ENCODE measurements around the gene CYP21A2. TPM values are rescaled to one million over a fixed set of nuclear protein-coding genes. Genes with fewer than 3 reads are reported as not detected.

Gene CYP21A2
- total and polyA plus RNA-seq, 2 experiments from 2014 or later = not detected

GRCh38 chr6:32082935-32083334, 44.7 kb downstream of the CYP21A2 start:
- Histone ChIP-seq H2AFZ (peak overlapping the region; percentile 22; the same call in 1 of the 2 replicates), H4K20me1 (ENCODE audit: insufficient read depth) (no peaks in the 10 kb centered on the region), H3K9ac (peak overlapping the region; percentile 71), H3K9me2 (ENCODE audit: insufficient read depth) (no peaks in the 10 kb centered on the region), H3K27me3 (replicated peaks; ENCODE audit: insufficient read depth) (no peaks in the 10 kb centered on the region), H3K4me1 (ENCODE audit: insufficient read depth) (peaks cover 61% of the 10 kb centered on the region), H3K4me3 (no peak overlapping the region), H3K27ac (peak overlapping the region; percentile 82), H3K9me3 (ENCODE audit: low read depth) (no peaks in the 10 kb centered on the region), H3K36me3 (ENCODE audit: low read depth) (no peaks in the 10 kb centered on the region), H3K4me2 (ENCODE audit: unreplicated experiment) (peak overlapping the region; percentile 59), H3K79me2 (ENCODE audit: insufficient read depth) (no peaks in the 10 kb centered on the region), H3F3A (ENCODE audit: insufficient read depth) (peaks cover 23% of the 10 kb centered on the region)
- no peak for TF ChIP-seq EZH2phosphoT487 (IDR thresholded peaks at IDR 0.05; ENCODE audit: insufficient read depth, low read depth)
- TF ChIP-seq EZH2 (IDR thresholded peaks at IDR 0.05; ENCODE audit: insufficient read depth, poor library complexity, severe bottlenecking) = no peak
- DNase-seq = peak; percentile 99
- 3 to 4% methylated on average over 9 of the region's 9 CpGs for WGBS, 2 experiments (ENCODE audit: low coverage in 1 of 2, low lambda C conversion rate in 2 of 2, missing lambda C conversion rate in 2 of 2)
- in situ Hi-C loops (cut with MboI) = no loop called here

- Histone ChIP-seq H3K27ac (0 out of 2 replicates have a peak overlapping the region, but pooled peaks have one; percentile 82), H3K9ac (no peak overlapping the region), H3K4me2 (ENCODE audit: unreplicated experiment) (peak overlapping the region; percentile 43), H3K4me1 (ENCODE audit: insufficient read depth) (peaks cover 61% of the 10 kb centered on the region), H2AFZ (no peak overlapping the region), H3F3A (ENCODE audit: insufficient read depth) (peaks cover 23% of the 10 kb centered on the region), H3K36me3 (ENCODE audit: low read depth) (no peaks in the 10 kb centered on the region), H3K9me3 (ENCODE audit: low read depth) (no peaks in the 10 kb centered on the region), H3K27me3 (replicated peaks; ENCODE audit: insufficient read depth) (0 out of 2 replicates have a peak, but pooled peaks cover 1% of the 10 kb centered on the region), H4K20me1 (ENCODE audit: insufficient read depth) (no peaks in the 10 kb centered on the region), H3K79me2 (ENCODE audit: insufficient read depth) (no peaks in the 10 kb centered on the region), H3K9me2 (ENCODE audit: insufficient read depth) (no peaks in the 10 kb centered on the region), H3K4me3 (no peak overlapping the region)
- DNase-seq = no peak
- in situ Hi-C loops (cut with MboI) = no loop called here
- WGBS, 2 experiments (ENCODE audit: low coverage in 1 of 2, low lambda C conversion rate in 2 of 2, missing lambda C conversion rate in 2 of 2) = 95 to 96% methylated on average over 22 of the region's 22 CpGs
- TF ChIP-seq EZH2 (IDR thresholded peaks at IDR 0.05; ENCODE audit: insufficient read depth, poor library complexity, severe bottlenecking) (no peak), EZH2phosphoT487 (IDR thresholded peaks at IDR 0.05; ENCODE audit: insufficient read depth, low read depth) (no peak)
Measured at GRCh38 chr6:32083812-32084768, 45.9 kb downstream of the CYP21A2 start.

- WGBS, 2 experiments (ENCODE audit: low coverage in 1 of 2, low lambda C conversion rate in 2 of 2, missing lambda C conversion rate in 2 of 2) = 73 to 83% methylated on average over 2 of the region's 2 CpGs
- no peaks in the 10 kb centered on the region for H4K20me1 ChIP-seq (ENCODE audit: insufficient read depth)
- H3K9ac ChIP-seq = no peak overlapping the region
- DNase-seq = peak; percentile 21
- H2AFZ ChIP-seq = no peak overlapping the region
- H3K27ac ChIP-seq = no peak overlapping the region
- H3K9me3 ChIP-seq (ENCODE audit: low read depth) = no peaks in the 10 kb centered on the region
- in situ Hi-C loops (cut with MboI) = no loop called here
- no peak overlapping the region for H3K4me2 ChIP-seq (ENCODE audit: unreplicated experiment)
- no peaks in the 10 kb centered on the region for H3K79me2 ChIP-seq (ENCODE audit: insufficient read depth)
- peaks cover 23% of the 10 kb centered on the region for H3F3A ChIP-seq (ENCODE audit: insufficient read depth)
- H3K27me3 ChIP-seq (replicated peaks; ENCODE audit: insufficient read depth) = 0 out of 2 replicates have a peak, but pooled peaks cover 8% of the 10 kb centered on the region
- no peak overlapping the region for H3K4me3 ChIP-seq
- peaks cover 55% of the 10 kb centered on the region for H3K4me1 ChIP-seq (ENCODE audit: insufficient read depth)
- no peaks in the 10 kb centered on the region for H3K36me3 ChIP-seq (ENCODE audit: low read depth)
- H3K9me2 ChIP-seq (ENCODE audit: insufficient read depth) = no peaks in the 10 kb centered on the region
- TF ChIP-seq EZH2phosphoT487 (IDR thresholded peaks at IDR 0.05; ENCODE audit: insufficient read depth, low read depth) (no peak), EZH2 (IDR thresholded peaks at IDR 0.05; ENCODE audit: insufficient read depth, poor library complexity, severe bottlenecking) (no peak)
Measured at GRCh38 chr6:32084780-32085179, 46.6 kb downstream of the CYP21A2 start.

GRCh38 chr6:32085759-32086459, 47.7 kb downstream of the CYP21A2 start:
- no peak overlapping the region for H3K9ac ChIP-seq
- no peaks in the 10 kb centered on the region for H3K79me2 ChIP-seq (ENCODE audit: insufficient read depth)
- no peak overlapping the region for H3K4me3 ChIP-seq
- peak overlapping the region; percentile 67 for H3K4me2 ChIP-seq (ENCODE audit: unreplicated experiment)
- H3K36me3 ChIP-seq (ENCODE audit: low read depth) = no peaks in the 10 kb centered on the region
- H3K27me3 ChIP-seq (replicated peaks; ENCODE audit: insufficient read depth) = 0 out of 2 replicates have a peak, but pooled peaks cover 14% of the 10 kb centered on the region
- no peaks in the 10 kb centered on the region for H3K9me3 ChIP-seq (ENCODE audit: low read depth)
- H3F3A ChIP-seq (ENCODE audit: insufficient read depth) = peaks cover 23% of the 10 kb centered on the region
- no peak for TF ChIP-seq EZH2phosphoT487 (IDR thresholded peaks at IDR 0.05; ENCODE audit: insufficient read depth, low read depth)
- TF ChIP-seq EZH2 (IDR thresholded peaks at IDR 0.05; ENCODE audit: insufficient read depth, poor library complexity, severe bottlenecking) = no peak
- H2AFZ ChIP-seq = no peak overlapping the region
- no peaks in the 10 kb centered on the region for H3K9me2 ChIP-seq (ENCODE audit: insufficient read depth)
- H3K27ac ChIP-seq = no peak overlapping the region
- WGBS, 2 experiments (ENCODE audit: low coverage in 1 of 2, low lambda C conversion rate in 2 of 2, missing lambda C conversion rate in 2 of 2) = 93% methylated on average over 17 of the region's 17 CpGs
- H4K20me1 ChIP-seq (ENCODE audit: insufficient read depth) = no peaks in the 10 kb centered on the region
- no peak for DNase-seq
- H3K4me1 ChIP-seq (ENCODE audit: insufficient read depth) = peaks cover 44% of the 10 kb centered on the region
- in situ Hi-C loops (cut with MboI) = no loop called here

Data from GM23248 (cell line).